Measurements from ENCODE around the gene CCDC171.

DNA sequence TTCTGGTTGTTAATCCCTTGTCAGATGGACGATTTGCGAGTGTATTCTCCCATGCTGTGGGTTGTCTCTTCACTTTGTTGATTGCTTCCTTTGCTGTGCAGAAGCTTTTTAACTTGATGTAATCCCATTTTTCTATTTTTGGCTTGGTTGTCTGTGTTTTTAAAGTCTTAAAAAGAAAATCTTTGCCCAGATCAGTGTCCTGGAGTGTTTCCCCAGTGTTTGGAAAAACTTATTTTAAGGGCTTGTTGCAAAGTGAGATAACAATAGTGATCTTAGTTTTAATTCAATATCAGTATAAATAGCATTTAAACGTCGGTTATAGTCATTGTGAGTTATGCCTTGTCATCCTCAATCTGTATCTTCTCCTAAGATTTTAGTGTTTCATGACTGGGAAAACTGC, 329.5 kb downstream of the CCDC171 start:
- TF ChIP-seq POLR2A (IDR thresholded peaks at IDR 0.05) = no peak
- TF ChIP-seq, protein P1, sequence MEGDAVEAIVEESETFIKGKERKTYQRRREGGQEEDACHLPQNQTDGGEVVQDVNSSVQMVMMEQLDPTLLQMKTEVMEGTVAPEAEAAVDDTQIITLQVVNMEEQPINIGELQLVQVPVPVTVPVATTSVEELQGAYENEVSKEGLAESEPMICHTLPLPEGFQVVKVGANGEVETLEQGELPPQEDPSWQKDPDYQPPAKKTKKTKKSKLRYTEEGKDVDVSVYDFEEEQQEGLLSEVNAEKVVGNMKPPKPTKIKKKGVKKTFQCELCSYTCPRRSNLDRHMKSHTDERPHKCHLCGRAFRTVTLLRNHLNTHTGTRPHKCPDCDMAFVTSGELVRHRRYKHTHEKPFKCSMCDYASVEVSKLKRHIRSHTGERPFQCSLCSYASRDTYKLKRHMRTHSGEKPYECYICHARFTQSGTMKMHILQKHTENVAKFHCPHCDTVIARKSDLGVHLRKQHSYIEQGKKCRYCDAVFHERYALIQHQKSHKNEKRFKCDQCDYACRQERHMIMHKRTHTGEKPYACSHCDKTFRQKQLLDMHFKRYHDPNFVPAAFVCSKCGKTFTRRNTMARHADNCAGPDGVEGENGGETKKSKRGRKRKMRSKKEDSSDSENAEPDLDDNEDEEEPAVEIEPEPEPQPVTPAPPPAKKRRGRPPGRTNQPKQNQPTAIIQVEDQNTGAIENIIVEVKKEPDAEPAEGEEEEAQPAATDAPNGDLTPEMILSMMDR (IDR thresholded peaks at IDR 0.05) = no peak
